Mucosa of rectum (tissue), 2 donors: ENCODE measurements around the gene IKBKG.

Experiments
- H3K27ac ChIP-seq, 2 donors: one replicate each; pipeline ENCODE4 v1.7.0; 2013; ENCODE audit warnings: inconsistent platforms in 2 of 2, low read depth in 2 of 2, low read length in 2 of 2
- H3K27me3 ChIP-seq, 2 donors: one replicate each; pipeline ENCODE4 v1.7.0; 2013; ENCODE audit warnings: low read length in 2 of 2; ENCODE audit not compliant: control insufficient read depth in 2 of 2, insufficient read depth in 2 of 2
- H3K36me3 ChIP-seq, 2 donors: one replicate each; pipeline ENCODE4 v1.7.0; 2013; ENCODE audit warnings: low read length in 2 of 2; ENCODE audit not compliant: control insufficient read depth in 2 of 2, insufficient read depth in 2 of 2
- H3K4me1 ChIP-seq, 2 donors: one replicate each; pipeline ENCODE4 v1.7.0; 2013; ENCODE audit warnings: low read length in 2 of 2, mild to moderate bottlenecking in 1 of 2; ENCODE audit not compliant: control insufficient read depth in 2 of 2, insufficient read depth in 2 of 2
- H3K4me3 ChIP-seq, 2 donors: one replicate each; pipeline ENCODE4 v1.7.0; 2013; ENCODE audit warnings: low read length in 2 of 2
- H3K9ac ChIP-seq, 2 donors: one replicate each; pipeline ENCODE4 v1.7.0; 2013; ENCODE audit warnings: low read length in 2 of 2, low read depth in 1 of 2, mild to moderate bottlenecking in 1 of 2
- H3K9me3 ChIP-seq, 2 donors: one replicate each; pipeline ENCODE4 v1.7.0; 2013; ENCODE audit warnings: low read length in 2 of 2; ENCODE audit not compliant: control insufficient read depth in 2 of 2
- donor health status: healthy.
- donor health status: Normal muscosa, but diverticular disease.

Gene IKBKG

GRCh38 chrX:154593201-154593600 is 45.8 kb downstream of the IKBKG start:
- H3K9ac ChIP-seq, result no peak overlapping the region
- H3K27me3 ChIP-seq, result no peaks in the 10 kb centered on the region
- no peak overlapping the region for H3K4me3 ChIP-seq
- H3K36me3 ChIP-seq, result no peaks in the 10 kb centered on the region
- no peaks in the 10 kb centered on the region for H3K9me3 ChIP-seq
- H3K4me1 ChIP-seq, result no peaks in the 10 kb centered on the region
- H3K27ac ChIP-seq, result no peak overlapping the region

DNA sequence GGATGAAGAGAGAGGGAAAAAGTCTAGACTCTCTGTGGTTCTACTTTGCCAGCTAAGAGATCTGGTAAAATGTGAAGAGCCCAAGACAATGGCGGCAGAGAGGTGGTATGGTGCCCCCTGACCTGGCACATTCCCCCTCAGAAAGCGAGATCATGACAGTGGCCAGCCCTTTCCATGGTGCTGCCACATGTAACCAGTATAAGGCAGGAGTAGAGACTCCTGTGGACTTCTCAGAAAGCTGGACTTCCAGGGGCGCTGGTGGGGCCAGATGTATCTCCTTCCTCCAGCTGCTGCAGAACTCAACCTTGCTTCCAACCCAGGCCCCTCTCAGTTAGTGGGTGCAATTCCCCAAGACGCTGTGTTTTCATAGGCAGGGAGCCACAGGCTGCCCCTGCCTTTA is 47.1 kb downstream of the IKBKG start:
- Histone ChIP-seq H3K27me3 (no peaks in the 10 kb centered on the region), H3K4me3 (no peak overlapping the region), H3K27ac (no peak overlapping the region), H3K9ac (no peak overlapping the region), H3K9me3 (no peaks in the 10 kb centered on the region), H3K4me1 (no peaks in the 10 kb centered on the region), H3K36me3 (no peaks in the 10 kb centered on the region)

DNA sequence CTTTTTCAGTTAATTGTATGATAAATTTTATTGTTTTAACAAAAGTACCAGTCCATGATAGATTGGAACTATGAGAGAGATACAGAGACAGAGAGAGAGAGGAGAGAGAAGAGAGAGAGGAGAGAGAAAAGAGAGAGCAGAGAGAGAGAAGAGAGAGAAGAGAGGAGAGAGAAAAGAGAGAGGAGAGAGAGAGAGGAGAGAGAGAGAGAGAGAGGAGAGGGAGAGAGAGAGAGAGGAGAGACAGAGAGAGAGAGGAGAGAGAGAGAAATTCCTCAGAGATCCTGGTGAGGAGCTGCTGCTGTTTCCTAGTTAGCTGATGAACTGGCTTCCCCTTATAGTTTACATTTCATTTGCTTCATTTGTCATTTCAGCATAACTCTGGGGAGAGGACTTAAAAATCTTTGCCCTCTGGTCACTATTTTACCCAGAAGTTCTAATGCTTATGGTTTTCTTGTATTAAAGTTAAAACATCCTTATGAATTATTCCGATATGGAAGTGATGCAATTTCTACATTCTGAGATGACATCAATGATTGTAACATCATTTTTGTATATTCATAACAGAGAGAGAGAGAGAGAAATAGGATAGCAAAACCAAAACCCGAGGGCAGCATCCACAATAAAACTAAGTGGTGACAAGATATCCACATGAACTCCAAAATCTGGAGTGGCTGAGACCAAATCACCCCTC is 48.3 kb downstream of the IKBKG start:
- H3K36me3 ChIP-seq, result no peaks in the 10 kb centered on the region
- H3K9ac ChIP-seq, result no peak overlapping the region
- H3K27ac ChIP-seq, result no peak overlapping the region
- no peaks in the 10 kb centered on the region for H3K4me1 ChIP-seq
- no peaks in the 10 kb centered on the region for H3K9me3 ChIP-seq
- H3K27me3 ChIP-seq, result no peaks in the 10 kb centered on the region
- H3K4me3 ChIP-seq, result no peak overlapping the region

DNA sequence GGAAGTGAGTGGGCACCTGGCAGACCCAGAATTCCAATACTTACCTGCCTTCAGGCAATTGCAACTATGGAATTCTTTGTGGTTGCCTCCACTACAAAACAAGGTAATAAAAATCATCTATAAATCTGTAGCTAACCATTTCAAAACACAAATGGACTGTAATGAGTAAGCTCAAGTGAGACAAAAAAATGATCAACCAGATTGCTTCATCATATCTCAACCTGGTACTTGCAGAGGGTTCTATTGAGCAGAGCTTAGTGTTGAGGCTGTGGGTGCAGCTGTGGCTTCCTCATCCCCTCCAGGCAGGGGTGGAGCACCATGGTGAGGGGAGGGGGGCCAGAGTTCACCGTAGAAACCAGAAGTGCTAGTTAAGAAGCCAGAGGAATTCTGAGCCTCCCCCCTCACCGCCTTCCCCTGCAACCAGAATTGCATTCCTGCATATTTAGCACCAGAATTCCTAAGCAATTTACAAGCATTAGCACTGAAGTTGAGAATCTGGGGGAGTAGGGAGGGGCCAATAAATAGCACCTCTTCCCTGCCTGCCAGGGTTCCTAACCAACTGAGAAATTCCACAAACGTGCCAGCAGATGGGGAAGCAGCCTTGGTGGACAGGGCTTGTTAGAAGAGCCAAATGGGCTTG is 49.0 kb downstream of the IKBKG start:
- Histone ChIP-seq H3K4me1 (no peaks in the 10 kb centered on the region), H3K27ac (no peak overlapping the region), H3K9me3 (no peaks in the 10 kb centered on the region), H3K4me3 (no peak overlapping the region), H3K36me3 (no peaks in the 10 kb centered on the region), H3K27me3 (no peaks in the 10 kb centered on the region), H3K9ac (no peak overlapping the region)

- H3K36me3 ChIP-seq, result no peaks in the 10 kb centered on the region
- no peak overlapping the region for H3K9ac ChIP-seq
- H3K9me3 ChIP-seq, result no peaks in the 10 kb centered on the region
- no peaks in the 10 kb centered on the region for H3K4me1 ChIP-seq
- H3K27ac ChIP-seq, result no peak overlapping the region
- H3K27me3 ChIP-seq, result no peaks in the 10 kb centered on the region
- no peak overlapping the region for H3K4me3 ChIP-seq
Measured at GRCh38 chrX:154597221-154597620, 49.8 kb downstream of the IKBKG start.

DNA sequence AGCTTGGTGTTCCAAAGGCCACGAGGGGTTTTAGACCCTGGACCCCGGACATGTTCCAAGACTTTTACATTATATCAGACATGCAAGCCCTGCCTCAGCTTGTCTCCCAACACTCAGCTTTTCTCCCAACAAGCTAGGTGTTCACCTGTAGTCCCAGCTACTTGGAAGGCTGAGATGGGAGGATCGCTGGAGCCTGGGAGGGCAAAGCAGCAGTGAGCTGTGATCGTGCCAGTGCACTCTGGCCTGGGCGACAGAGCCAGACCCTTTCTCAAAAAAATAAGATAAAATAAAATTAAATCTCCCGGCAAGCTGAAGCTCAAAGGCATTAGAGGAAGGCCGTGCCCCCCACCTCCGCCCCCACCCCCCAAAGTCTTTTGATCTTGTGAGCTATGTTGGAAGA is 51.2 kb downstream of the IKBKG start:
- no peaks in the 10 kb centered on the region for H3K4me1 ChIP-seq
- H3K9me3 ChIP-seq, result no peaks in the 10 kb centered on the region
- H3K27ac ChIP-seq, result no peak overlapping the region
- peaks cover 0 to 3% of the 10 kb centered on the region in 2 donors for H3K27me3 ChIP-seq
- no peak overlapping the region for H3K4me3 ChIP-seq
- no peaks in the 10 kb centered on the region for H3K36me3 ChIP-seq
- H3K9ac ChIP-seq, result no peak overlapping the region

DNA sequence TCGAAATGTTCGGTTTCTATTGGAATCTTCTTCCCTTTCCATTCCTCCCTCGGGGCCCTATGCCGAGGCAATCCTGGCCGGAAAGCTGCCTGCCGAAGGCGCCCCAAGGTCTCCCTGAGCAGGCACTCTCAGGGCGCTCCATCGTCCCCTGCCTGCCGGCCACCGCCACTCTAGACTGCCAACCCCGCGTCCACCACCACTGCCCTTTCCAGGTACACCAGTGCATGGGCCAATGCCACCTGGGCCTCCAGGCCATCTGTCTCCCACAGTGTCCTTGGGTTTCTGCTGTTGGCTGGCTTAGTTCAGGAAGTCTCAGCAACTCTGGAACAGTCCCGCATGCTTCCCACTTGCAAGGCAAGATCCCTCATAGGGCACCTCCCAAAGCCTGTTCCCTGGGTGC is 52.1 kb downstream of the IKBKG start:
- Histone ChIP-seq H3K4me3 (no peak overlapping the region), H3K9me3 (no peaks in the 10 kb centered on the region), H3K4me1 (no peaks in the 10 kb centered on the region), H3K36me3 (no peaks in the 10 kb centered on the region), H3K9ac (no peak overlapping the region), H3K27ac (no peak overlapping the region), H3K27me3 (peaks cover 0 to 3% of the 10 kb centered on the region in 2 donors)

DNA sequence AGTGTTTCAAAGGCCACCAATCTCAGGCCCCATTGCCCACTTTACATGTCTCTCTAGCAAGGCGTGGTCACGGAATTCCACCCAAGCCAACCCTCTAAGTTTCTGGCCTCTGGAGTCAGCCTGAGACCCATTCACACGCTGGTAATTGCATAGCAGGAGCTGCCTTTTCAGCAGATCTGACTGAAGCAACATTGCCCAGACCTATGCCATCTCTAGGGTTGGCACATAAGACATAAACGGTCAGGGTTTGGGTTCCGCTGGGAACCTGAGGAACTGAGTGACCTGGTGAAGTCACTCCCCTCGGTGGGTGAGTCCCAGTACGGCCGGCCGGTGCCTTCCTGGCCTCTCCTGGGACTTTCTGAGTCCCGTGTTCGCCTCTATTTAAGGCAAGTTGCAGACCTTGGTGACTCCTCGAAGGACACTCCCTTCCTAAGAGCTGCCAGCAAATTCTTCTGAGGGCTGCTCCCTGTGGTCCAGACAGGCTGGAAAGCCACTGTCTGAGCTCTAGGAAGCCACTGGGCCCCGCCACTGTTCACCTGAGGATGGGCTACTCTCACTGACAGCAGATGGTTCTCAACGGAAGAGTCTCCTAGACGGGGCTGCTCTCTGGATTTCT is 53.4 kb downstream of the IKBKG start:
- Histone ChIP-seq H3K27ac (no peak overlapping the region), H3K9me3 (no peaks in the 10 kb centered on the region), H3K27me3 (peaks cover 0 to 3% of the 10 kb centered on the region in 2 donors), H3K4me1 (no peaks in the 10 kb centered on the region), H3K4me3 (no peak overlapping the region), H3K9ac (no peak overlapping the region), H3K36me3 (no peaks in the 10 kb centered on the region)

GRCh38 chrX:154602226-154602625 is 54.8 kb downstream of the IKBKG start:
- Histone ChIP-seq H3K4me3 (no peak overlapping the region), H3K36me3 (no peaks in the 10 kb centered on the region), H3K27ac (no peak overlapping the region), H3K9me3 (no peaks in the 10 kb centered on the region), H3K9ac (no peak overlapping the region), H3K4me1 (no peaks in the 10 kb centered on the region), H3K27me3 (peaks cover 3 to 4% of the 10 kb centered on the region in 2 donors)

GRCh38 chrX:154602766-154603437 is 55.5 kb downstream of the IKBKG start:
- H3K9me3 ChIP-seq, result no peaks in the 10 kb centered on the region
- H3K36me3 ChIP-seq, result no peaks in the 10 kb centered on the region
- no peak overlapping the region for H3K4me3 ChIP-seq
- no peak overlapping the region for H3K9ac ChIP-seq
- no peaks in the 10 kb centered on the region for H3K4me1 ChIP-seq
- H3K27me3 ChIP-seq, result peaks cover 3 to 4% of the 10 kb centered on the region in 2 donors
- H3K27ac ChIP-seq, result no peak overlapping the region
